NCI-H69 (cell line): Measurements from ENCODE around the gene NOX3.
"Not testable (repeated sequence)": the region's sequence is repeated elsewhere in the genome, so short reads cannot be mapped to it uniquely, and the experiment has no call there.

Source experiments
- DNase-seq: peaks from one replicate; lab custom pipeline; 2025; lab: John Stamatoyannopoulos, UW

NOX3 gene

GRCh38 chr6:155468543-155468942, 12.9 kb upstream of the NOX3 start:
- not testable (repeated sequence) for DNase-seq

- DNase-seq = no peak
Measured at GRCh38 chr6:155466539-155466938, 10.9 kb upstream of the NOX3 start.

- DNase-seq = no peak
Measured at GRCh38 chr6:155461556-155461955, 5.9 kb upstream of the NOX3 start.

DNA sequence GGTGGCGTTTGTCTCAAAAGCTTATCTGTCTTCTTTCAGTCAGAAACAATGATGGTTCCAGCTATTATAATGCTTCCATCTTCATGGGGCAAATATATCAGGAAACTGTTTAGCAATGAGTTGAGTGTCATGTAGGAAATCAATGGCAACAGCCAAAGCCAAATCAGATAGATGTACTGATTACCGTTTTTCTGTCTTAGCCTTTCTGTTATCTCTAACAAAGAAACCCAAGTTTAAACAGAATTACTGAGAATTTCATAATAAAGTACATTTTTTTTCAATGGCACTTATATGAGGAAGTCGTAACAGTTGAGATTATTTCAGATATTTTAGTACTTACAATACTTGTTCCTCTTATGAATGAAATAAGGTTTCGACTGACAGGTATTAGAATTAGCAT, 1.2 kb downstream of the NOX3 start:
- no peak for DNase-seq

GRCh38 chr6:155454008-155454407, 1.6 kb downstream of the NOX3 start:
- no peak for DNase-seq

DNA sequence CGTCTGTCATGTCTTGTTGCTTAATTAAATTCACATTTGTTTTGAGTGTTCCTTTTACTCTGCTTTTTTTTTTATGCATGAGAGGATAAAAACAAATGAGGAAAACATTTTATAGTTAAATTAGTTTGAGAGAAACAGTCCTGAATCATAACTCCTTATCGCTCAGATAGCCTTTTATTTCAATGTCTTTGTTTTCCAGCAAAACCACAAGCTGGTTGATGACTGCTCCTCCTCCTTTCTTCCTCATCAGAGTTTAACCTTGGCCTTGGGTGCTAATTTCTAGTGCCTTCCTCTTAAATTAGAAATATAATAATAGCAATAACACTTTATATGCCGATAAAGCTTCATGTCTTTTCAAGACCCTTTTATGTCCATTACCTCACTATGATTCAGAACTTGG, 3.1 kb downstream of the NOX3 start:
- DNase-seq = no peak

GRCh38 chr6:155451530-155451929, 4.1 kb downstream of the NOX3 start:
- DNase-seq = not testable (repeated sequence)

DNA sequence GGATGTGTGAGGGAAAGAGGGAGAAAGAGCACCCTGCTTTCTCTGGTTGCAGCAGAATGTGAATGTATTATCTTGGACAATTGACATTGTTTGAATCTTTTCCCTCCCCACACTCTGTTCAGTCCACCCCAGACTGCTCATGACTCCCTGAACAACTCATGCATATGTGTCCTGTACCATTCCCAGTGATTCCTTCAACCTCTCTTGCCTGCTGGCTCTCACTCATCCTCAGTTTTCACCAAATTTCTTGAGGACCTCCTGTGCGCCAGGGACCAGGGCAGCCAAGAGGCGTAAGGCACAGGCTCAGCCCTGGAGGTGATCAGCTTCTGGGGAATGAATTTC, 5.4 kb downstream of the NOX3 start:
- DNase-seq = no peak

DNA sequence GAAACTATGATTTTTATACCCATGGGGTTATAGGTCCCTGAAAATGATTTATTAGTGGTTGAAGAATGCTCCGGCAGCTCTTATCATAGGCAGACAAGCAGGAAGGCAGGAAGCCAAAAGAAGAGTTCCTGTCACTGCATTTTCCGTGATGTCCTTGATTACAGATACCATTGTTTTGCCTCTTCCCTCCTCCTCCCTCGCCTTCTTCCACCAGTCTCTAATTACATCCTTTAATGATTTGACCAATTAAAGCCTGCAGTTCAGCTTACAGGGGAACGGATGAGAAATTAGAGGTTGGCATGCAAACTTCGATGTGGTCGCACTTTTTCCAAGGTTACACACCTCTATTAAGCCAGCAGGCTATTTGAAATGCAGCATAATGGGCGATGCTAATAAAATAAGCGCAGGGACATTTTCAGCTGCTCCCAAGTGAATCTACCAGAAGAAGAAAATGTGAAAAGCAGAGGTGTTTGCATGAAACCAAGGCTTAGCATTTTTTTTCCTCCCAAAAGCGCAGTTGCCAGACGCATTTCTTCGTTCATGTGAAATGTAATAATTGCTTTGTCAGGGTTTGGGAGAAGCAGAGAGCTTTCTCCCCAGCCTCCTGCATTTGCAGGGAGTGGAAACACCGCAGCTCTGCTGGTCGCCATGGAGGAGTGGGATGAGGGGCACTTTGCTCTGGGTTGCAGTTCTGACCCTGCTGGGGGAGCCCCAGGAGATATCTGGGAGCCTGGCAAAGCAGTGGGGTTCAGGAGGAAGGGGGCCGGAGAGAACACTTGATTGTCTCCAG, 6.0 kb downstream of the NOX3 start:
- peak; percentile 87 for DNase-seq

DNA sequence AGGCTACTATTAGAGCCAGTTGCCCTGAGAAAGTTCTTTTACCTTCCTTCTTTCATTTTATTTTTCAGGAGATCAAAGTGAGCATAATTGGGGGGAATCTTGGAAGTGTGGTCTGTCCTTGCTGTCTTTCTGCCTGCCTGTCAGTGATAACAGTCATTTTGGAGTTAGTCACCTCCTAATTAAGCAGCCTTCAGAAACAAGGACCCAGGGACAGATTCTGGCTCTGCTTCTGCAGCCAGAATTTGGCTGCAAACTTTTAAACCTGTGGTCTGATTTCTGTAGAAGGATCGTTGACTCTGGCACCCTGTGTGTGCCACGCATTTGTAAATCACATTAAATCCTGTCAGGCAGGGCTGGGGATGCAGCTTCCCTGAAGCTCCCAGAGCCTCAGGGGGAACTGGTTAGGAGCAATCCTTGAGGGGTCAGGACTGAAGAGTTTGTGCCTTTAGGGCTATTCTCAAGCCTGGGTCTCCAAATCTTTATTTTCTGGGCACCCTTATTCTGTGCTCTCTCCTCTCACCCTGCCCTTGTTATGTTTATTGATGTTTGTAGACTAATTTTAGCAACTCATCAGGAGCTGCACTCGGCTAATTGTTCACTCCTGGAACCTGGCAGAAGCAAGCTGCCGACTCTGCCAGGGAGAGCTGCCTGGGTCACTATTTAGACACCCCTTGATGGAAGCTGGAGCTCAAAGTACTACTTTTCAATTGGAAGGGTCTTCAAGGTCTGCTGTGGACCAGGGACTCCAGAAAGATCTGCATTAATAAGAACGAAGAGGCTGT, 6.8 kb downstream of the NOX3 start:
- peak; percentile 82 for DNase-seq

GRCh38 chr6:155447949-155448348, 7.7 kb downstream of the NOX3 start:
- DNase-seq = no peak

- no peak for DNase-seq
Measured at GRCh38 chr6:155444952-155445903, 10.4 kb downstream of the NOX3 start.

- no peak for DNase-seq
Measured at GRCh38 chr6:155444120-155444917, 11.3 kb downstream of the NOX3 start.

GRCh38 chr6:155443168-155443567, 12.5 kb downstream of the NOX3 start:
- no peak for DNase-seq

DNA sequence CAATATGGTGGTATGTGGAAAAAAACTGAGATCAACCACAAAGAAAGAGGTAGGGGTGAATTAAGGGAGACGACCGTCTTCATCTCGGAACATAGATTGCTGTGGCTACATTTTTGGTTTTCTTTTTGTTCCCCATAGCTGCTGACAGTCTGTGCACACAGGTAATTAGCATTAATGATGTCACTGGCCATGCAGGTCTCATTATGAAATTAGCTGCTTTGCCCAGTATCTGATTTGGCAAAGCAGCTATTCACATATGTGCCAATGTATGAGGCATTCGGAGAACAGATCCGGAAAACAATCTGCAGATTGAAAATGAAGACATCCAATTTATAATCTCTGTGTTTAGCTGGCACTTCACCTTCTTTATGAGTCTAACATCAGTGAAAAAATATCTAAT, 13.1 kb downstream of the NOX3 start:
- peak; percentile 41 for DNase-seq

GRCh38 chr6:155441112-155441465, 14.6 kb downstream of the NOX3 start:
- DNase-seq = no peak

- no peak for DNase-seq
Measured at GRCh38 chr6:155440398-155441111, 15.1 kb downstream of the NOX3 start.

DNA sequence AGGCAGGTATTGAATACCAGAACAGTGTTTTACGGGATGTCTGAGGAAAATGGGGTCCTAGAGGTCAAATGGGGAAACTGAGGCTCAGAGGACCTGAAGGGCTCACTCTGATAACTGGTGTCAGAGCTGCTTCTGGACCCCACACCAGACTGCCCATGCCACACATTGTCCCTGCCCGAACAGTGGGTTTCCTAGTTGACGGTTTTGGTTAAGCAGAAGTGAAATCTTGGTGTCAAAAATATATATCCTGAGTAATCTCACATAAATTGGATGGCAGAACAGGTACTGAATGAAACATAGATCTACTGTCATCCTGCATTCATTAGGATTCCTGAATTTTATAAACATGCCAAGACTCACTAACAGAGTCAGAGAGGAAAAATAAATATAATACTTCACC, 16.3 kb downstream of the NOX3 start:
- DNase-seq = no peak

DNA sequence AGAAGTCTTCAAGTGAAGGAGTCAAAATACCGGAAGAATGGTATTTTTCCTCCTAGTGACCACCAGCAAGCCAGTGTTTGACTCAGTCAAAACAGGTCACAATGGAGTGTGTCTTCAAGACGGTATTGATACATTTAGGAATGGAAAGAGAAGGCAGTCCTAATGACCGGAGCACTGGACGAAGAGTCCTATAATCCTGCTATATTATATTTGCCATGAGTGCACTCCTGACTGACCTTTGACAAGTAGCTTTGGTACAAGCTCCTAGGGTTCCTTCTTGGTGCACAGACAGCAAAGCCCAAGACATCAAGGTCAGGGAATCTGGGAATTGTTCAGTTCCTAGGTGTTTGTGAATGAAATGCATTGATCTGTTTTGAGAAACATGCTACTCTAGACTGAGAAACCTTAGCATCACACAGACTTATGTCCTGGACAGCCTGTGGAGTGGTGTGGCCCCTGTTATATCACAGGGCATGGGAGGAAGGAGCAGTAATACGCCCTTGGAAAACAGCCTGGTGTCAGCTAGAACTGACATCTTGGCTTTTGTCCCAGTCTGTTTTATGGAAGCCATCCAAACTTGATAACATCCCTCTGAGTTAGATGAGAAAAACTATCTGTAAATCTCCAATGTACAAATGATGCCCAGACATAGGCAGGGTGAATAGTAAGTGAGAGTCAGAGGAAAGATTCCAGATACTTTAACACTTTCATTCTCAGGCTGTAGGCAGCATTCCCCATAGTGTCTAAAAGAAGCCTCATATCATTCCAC, 18.5 kb downstream of the NOX3 start:
- DNase-seq = peak; percentile 24

- no peak for DNase-seq
Measured at GRCh38 chr6:155434829-155435423, 20.7 kb downstream of the NOX3 start.
